Activated T-helper 1 cell treated with anti-CD3 and anti-CD28 coated beads, Interleukin-12 subunit alpha, Interleukin-12 subunit beta, Interleukin-2, Interleukin-4 antibody, amounts not matched to agents 30 ng/mL and 10 ng/mL and 1 ng/mL, durations not matched to agents 14 hours and 24 hours and 36 hours (primary cell): Measurements from ENCODE around the gene FLT1. TPM values are rescaled to one million over a fixed set of nuclear protein-coding genes. Genes with fewer than 3 reads are reported as not detected.

Experiments
- DNase-seq: peaks from one replicate; pipeline ENCODE4 v3.0.0; 2021; ENCODE audit warnings: low spot score
- H3K27ac Mint-ChIP-seq: one replicate; pipeline ENCODE4 v1.8.0; 2021; ENCODE audit warnings: mild to moderate bottlenecking, mixed read lengths
- H3K27me3 Mint-ChIP-seq: one replicate; pipeline ENCODE4 v1.8.0; 2022; ENCODE audit warnings: mild to moderate bottlenecking, moderate library complexity, mixed read lengths; ENCODE audit not compliant: insufficient read depth
- H3K36me3 Mint-ChIP-seq: one replicate; pipeline ENCODE4 v1.8.0; 2021; ENCODE audit warnings: low read depth, mixed read lengths
- H3K4me1 Mint-ChIP-seq: one replicate; pipeline ENCODE4 v1.8.0; 2021; ENCODE audit warnings: low read depth, mixed read lengths
- H3K4me3 Mint-ChIP-seq: one replicate; pipeline ENCODE4 v1.8.0; 2021; ENCODE audit warnings: mild to moderate bottlenecking, moderate library complexity, mixed read lengths
- H3K9me3 Mint-ChIP-seq: one replicate; pipeline ENCODE4 v1.8.0; 2021; ENCODE audit warnings: mixed read lengths
- intact Hi-C: fragments of 100-400 bp; cut with micrococcal nuclease; formaldehyde crosslinking; loops from one replicate; pipeline ENCODE4 v1.15.1; 2024
- total RNA-seq: library from RNA; stranded (reverse); gene quantifications from 2 replicates; pipeline ENCODE4 v1.2.3, GENCODE V29; 2022

FLT1 gene
- total RNA-seq, 1 donor from 2014 or later: 45.6 TPM

GRCh38 chr13:28493740-28494503 lies 1.0 kb downstream of the FLT1 start:
- H3K9me3 Mint-ChIP-seq: no peaks in the 10 kb centered on the region
- H3K27me3 Mint-ChIP-seq: peaks cover 41% of the 10 kb centered on the region
- no peak for DNase-seq
- H3K36me3 Mint-ChIP-seq: peaks cover 16% of the 10 kb centered on the region
- no peak overlapping the region for H3K27ac Mint-ChIP-seq
- intact Hi-C loops: loop anchor here (2.0 kb wide), 5 partner anchors 31 to 355 kb away; partner anchors contain the start of gene PAN3
- peak overlapping the region; percentile 85 for H3K4me3 Mint-ChIP-seq
- H3K4me1 Mint-ChIP-seq: peaks cover 49% of the 10 kb centered on the region

DNA sequence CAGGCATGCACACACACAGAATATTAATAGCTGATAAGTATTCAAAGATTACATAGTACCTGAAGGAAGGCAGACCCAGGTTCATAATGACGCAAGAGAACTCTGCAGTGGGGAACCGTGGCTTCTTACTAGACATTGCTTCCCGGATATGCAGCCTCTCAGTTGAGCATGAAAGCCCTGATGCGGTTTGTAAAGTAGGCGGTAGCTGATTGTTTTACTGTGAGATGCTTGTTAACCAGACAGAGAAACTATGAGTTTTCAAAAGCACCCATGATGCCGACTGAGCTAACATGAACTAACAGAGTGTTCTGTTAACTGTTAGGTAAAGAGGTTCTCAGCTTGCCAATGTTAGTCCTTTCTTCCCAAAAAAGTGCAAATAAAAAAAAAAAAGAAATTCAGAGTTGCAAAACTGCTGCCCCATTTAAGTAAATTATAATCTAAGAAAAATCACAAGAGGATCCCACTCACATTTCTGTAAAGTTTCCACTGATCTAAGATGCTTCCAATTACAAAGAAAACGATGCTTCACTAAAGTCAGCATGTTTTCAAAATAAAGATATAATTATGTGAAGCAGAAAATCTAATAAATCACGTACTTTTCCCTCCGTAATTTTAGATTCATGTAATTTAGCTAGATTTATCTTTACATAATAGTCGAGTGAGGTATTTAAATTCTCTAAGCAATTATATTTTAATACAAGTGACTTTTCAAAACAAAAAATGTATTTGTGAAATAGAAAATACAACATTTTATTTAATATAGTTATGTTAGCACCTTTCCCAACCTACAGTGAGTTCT lies 2.2 kb downstream of the FLT1 start:
- Mint-ChIP-seq H3K4me1 (peaks cover 51% of the 10 kb centered on the region), H3K27ac (peak overlapping the region; percentile 84), H3K36me3 (peaks cover 16% of the 10 kb centered on the region), H3K4me3 (peak overlapping the region; percentile 85), H3K27me3 (peaks cover 38% of the 10 kb centered on the region), H3K9me3 (no peaks in the 10 kb centered on the region)
- DNase-seq: peak; percentile 49
- intact Hi-C loops: loop anchor here (1.0 to 2.0 kb wide), 7 partner anchors 32 to 354 kb away; partner anchors contain the start of genes PAN3 and POMP

DNA sequence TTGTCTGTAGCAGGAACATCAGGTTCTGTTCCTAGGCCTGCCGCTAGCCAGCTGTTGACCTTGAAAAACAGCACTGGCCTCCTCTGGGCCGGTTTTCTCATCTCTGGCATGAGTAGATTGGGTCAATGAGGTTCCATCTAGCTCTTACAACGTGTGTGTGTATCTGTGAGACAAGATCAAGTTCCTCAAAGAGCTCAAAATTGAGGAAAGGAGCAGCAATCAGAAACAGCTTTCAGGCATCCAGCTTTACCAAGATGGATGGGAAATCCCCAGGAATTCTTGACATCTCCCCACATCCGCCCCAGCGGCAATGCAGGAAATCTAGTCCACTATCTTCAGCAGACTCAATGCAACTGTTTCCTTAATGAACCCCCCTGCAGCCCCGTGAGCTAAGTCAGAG lies 4.9 kb downstream of the FLT1 start:
- no peaks in the 10 kb centered on the region for H3K9me3 Mint-ChIP-seq
- H3K27me3 Mint-ChIP-seq: peaks cover 23% of the 10 kb centered on the region
- no peak for DNase-seq
- no peak overlapping the region for H3K4me3 Mint-ChIP-seq
- H3K27ac Mint-ChIP-seq: no peak overlapping the region
- H3K4me1 Mint-ChIP-seq: peaks cover 44% of the 10 kb centered on the region
- intact Hi-C loops: no loop called here
- peaks cover 20% of the 10 kb centered on the region for H3K36me3 Mint-ChIP-seq

- Mint-ChIP-seq H3K9me3 (no peaks in the 10 kb centered on the region), H3K36me3 (peaks cover 20% of the 10 kb centered on the region), H3K4me3 (no peak overlapping the region), H3K27ac (no peak overlapping the region), H3K4me1 (peaks cover 44% of the 10 kb centered on the region), H3K27me3 (peaks cover 23% of the 10 kb centered on the region)
- DNase-seq: no peak
- intact Hi-C loops: no loop called here
These were observed 5.4 kb downstream of the FLT1 start for GRCh38 chr13:28489524-28489931.

GRCh38 chr13:28488376-28489005 lies 6.4 kb downstream of the FLT1 start:
- Mint-ChIP-seq H3K27ac (no peak overlapping the region), H3K9me3 (no peaks in the 10 kb centered on the region), H3K4me1 (peaks cover 41% of the 10 kb centered on the region), H3K27me3 (peaks cover 21% of the 10 kb centered on the region), H3K4me3 (no peak overlapping the region), H3K36me3 (peaks cover 20% of the 10 kb centered on the region)
- no peak for DNase-seq
- intact Hi-C loops: no loop called here

GRCh38 chr13:28485996-28486543 lies 8.9 kb downstream of the FLT1 start:
- Mint-ChIP-seq H3K27ac (no peak overlapping the region), H3K27me3 (peaks cover 11% of the 10 kb centered on the region), H3K4me3 (no peak overlapping the region), H3K4me1 (peaks cover 26% of the 10 kb centered on the region), H3K36me3 (peaks cover 19% of the 10 kb centered on the region), H3K9me3 (no peaks in the 10 kb centered on the region)
- intact Hi-C loops: no loop called here
- DNase-seq: no peak

- Mint-ChIP-seq H3K36me3 (peaks cover 16% of the 10 kb centered on the region), H3K27me3 (peaks cover 11% of the 10 kb centered on the region), H3K9me3 (no peaks in the 10 kb centered on the region), H3K27ac (no peak overlapping the region), H3K4me1 (peaks cover 24% of the 10 kb centered on the region), H3K4me3 (no peak overlapping the region)
- intact Hi-C loops: no loop called here
- DNase-seq: no peak
These were observed 9.4 kb downstream of the FLT1 start for GRCh38 chr13:28485551-28485950.

GRCh38 chr13:28485097-28485496 lies 9.8 kb downstream of the FLT1 start:
- no peak overlapping the region for H3K27ac Mint-ChIP-seq
- H3K36me3 Mint-ChIP-seq: peaks cover 12% of the 10 kb centered on the region
- no peaks in the 10 kb centered on the region for H3K9me3 Mint-ChIP-seq
- H3K4me3 Mint-ChIP-seq: no peak overlapping the region
- H3K4me1 Mint-ChIP-seq: peaks cover 21% of the 10 kb centered on the region
- intact Hi-C loops: no loop called here
- peaks cover 8% of the 10 kb centered on the region for H3K27me3 Mint-ChIP-seq
- DNase-seq: no peak

GRCh38 chr13:28483313-28483931 lies 11.5 kb downstream of the FLT1 start:
- Mint-ChIP-seq H3K9me3 (no peaks in the 10 kb centered on the region), H3K27me3 (no peaks in the 10 kb centered on the region), H3K4me3 (no peak overlapping the region), H3K4me1 (peaks cover 9% of the 10 kb centered on the region), H3K36me3 (peaks cover 6% of the 10 kb centered on the region), H3K27ac (no peak overlapping the region)
- DNase-seq: no peak
- intact Hi-C loops: no loop called here

DNA sequence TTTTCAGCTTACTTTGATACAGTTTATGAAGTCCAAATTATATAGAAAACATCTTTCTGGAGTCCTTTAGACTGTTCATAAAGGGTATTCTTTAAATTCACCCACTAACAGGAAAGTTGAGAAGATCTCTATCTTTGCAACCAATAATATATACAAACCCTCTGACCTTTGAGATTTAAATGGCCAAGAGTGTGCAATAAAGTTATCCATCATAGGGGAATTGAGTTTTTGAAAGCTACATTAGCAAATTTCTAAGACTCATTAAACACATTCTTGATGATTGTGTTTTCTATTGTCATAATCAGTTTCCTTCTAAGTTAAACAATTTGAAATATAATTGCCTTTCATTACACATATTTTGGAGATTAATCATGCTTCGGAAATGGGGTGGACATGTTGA lies 15.9 kb downstream of the FLT1 start:
- Mint-ChIP-seq H3K4me3 (no peak overlapping the region), H3K27me3 (peaks cover 9% of the 10 kb centered on the region), H3K27ac (no peak overlapping the region), H3K4me1 (peaks cover 20% of the 10 kb centered on the region), H3K36me3 (peaks cover 2% of the 10 kb centered on the region), H3K9me3 (no peaks in the 10 kb centered on the region)
- no peak for DNase-seq
- intact Hi-C loops: no loop called here

DNA sequence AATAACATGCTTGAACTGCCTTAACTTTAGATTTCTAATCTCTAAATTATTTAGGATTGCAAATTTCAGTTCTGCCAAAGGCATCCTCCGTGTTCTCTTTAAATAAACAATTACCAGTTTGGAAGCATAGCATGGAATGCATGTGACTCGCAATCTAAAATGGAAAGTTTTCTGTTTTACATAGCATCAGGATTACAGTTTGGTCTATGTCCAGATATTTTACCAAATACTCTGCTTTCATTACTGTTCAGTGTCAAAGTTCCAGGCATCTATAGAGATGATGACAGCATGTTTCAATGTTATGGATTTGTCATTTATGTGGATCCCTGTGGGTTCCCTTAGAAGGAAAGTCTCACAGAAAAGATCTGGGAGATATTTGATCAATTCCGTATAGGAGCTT lies 16.8 kb downstream of the FLT1 start:
- Mint-ChIP-seq H3K36me3 (peaks cover 2% of the 10 kb centered on the region), H3K27ac (no peak overlapping the region), H3K9me3 (no peaks in the 10 kb centered on the region), H3K4me3 (no peak overlapping the region), H3K4me1 (peaks cover 20% of the 10 kb centered on the region), H3K27me3 (peaks cover 9% of the 10 kb centered on the region)
- no peak for DNase-seq
- intact Hi-C loops: no loop called here

DNA sequence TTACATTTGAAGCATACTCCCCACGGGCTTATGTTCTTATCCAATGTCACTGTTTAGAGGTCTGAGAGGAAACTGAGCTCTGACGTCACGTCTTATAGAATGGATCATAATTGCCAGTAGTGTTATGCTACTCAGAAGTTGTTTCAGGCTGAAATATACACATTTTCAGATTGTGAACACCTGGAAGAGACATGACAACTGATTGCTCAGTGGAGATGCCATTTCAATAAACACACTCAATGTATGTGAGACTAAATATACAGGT lies 17.3 kb downstream of the FLT1 start:
- Mint-ChIP-seq H3K27me3 (peaks cover 9% of the 10 kb centered on the region), H3K36me3 (peaks cover 3% of the 10 kb centered on the region), H3K4me1 (peaks cover 20% of the 10 kb centered on the region), H3K27ac (no peak overlapping the region), H3K9me3 (no peaks in the 10 kb centered on the region), H3K4me3 (no peak overlapping the region)
- intact Hi-C loops: no loop called here
- no peak for DNase-seq
